Kidney epithelial cell (primary cell): ENCODE results near the gene OR2H2. TPM values are rescaled to one million over a fixed set of nuclear protein-coding genes. Genes with fewer than 3 reads are reported as not detected.

ENCODE experiments used
- DNase-seq: peaks from one replicate; pipeline ENCODE4 v3.0.0-alpha.2; 2010; ENCODE audit warnings: low read depth
- H3K27me3 ChIP-seq: 2 replicates; pipeline ENCODE4 v1.6.0; 2011; ENCODE audit warnings: low read length; ENCODE audit not compliant: control insufficient read depth, insufficient read depth
- H3K36me3 ChIP-seq: 2 replicates; pipeline ENCODE4 v1.5.1; 2011; ENCODE audit warnings: low read length; ENCODE audit not compliant: control insufficient read depth, insufficient read depth
- H3K4me3 ChIP-seq: 2 replicates; pipeline ENCODE4 v1.5.1; 2011; ENCODE audit warnings: low read depth, mild to moderate bottlenecking, control low read depth, low read length
- CTCF ChIP-seq: IDR thresholded peaks from 2 replicates; pipeline ENCODE4 v1.5.1; 2011; ENCODE audit warnings: mild to moderate bottlenecking, moderate library complexity, low read length, control low read depth, inconsistent platforms; ENCODE audit not compliant: insufficient read depth, poor library complexity, severe bottlenecking
- total RNA-seq: library from RNA; depleted of rRNA; stranded (reverse); fragments of >200 nt; gene quantifications from 2 replicates; pipeline ENCODE4 v1.2.3, GENCODE V29; 2015

The OR2H2 gene
- total RNA-seq, 1 donor from 2014 or later: not detected

GRCh38 chr6:29628419-29629281, 43.7 kb downstream of the OR2H2 start:
- TF ChIP-seq CTCF: peak; percentile 92
- no peaks in the 10 kb centered on the region for H3K36me3 ChIP-seq
- H3K27me3 ChIP-seq: no peaks in the 10 kb centered on the region
- DNase-seq: no peak
- H3K4me3 ChIP-seq: peak overlapping the region; percentile 46

- Histone ChIP-seq H3K4me3 (no peak overlapping the region), H3K27me3 (no peaks in the 10 kb centered on the region), H3K36me3 (no peaks in the 10 kb centered on the region)
- no peak for TF ChIP-seq CTCF
- no peak for DNase-seq
These were observed 44.6 kb downstream of the OR2H2 start for GRCh38 chr6:29629571-29629970.

- DNase-seq: no peak
- H3K36me3 ChIP-seq: no peaks in the 10 kb centered on the region
- no peaks in the 10 kb centered on the region for H3K27me3 ChIP-seq
- H3K4me3 ChIP-seq: no peak overlapping the region
- TF ChIP-seq CTCF: no peak
These were observed 45.4 kb downstream of the OR2H2 start for GRCh38 chr6:29630315-29630714.

- Histone ChIP-seq H3K27me3 (no peaks in the 10 kb centered on the region), H3K4me3 (no peak overlapping the region), H3K36me3 (no peaks in the 10 kb centered on the region)
- TF ChIP-seq CTCF: no peak
- no peak for DNase-seq
These were observed 46.4 kb downstream of the OR2H2 start for GRCh38 chr6:29631209-29631810.

- TF ChIP-seq CTCF: no peak
- no peak for DNase-seq
- Histone ChIP-seq H3K4me3 (peak overlapping the region; percentile 71), H3K36me3 (no peaks in the 10 kb centered on the region), H3K27me3 (peaks cover 2% of the 10 kb centered on the region)
These were observed 47.2 kb downstream of the OR2H2 start for GRCh38 chr6:29631860-29632731.
